Astrocyte of the cerebellum (primary cell): ENCODE measurements around the gene RASAL1.

Experiments
- DNase-seq: peaks from one replicate; pipeline ENCODE4 v3.0.0-alpha.2; 2011; ENCODE audit warnings: low read depth
- H3K4me3 ChIP-seq: 2 replicates; pipeline ENCODE4 v1.5.1; 2011; ENCODE audit warnings: mild to moderate bottlenecking, low read depth, low read length, moderate library complexity
- in situ Hi-C: cut with HindIII; loops from 2 replicates; pipeline ENCODE4 v1.10.0; 2017; ENCODE audit warnings: low sequenced_read_pairs
- TF ChIP-seq, protein P1 (sequence below): IDR thresholded peaks from 2 replicates; pipeline ENCODE4 v1.5.1; 2012; ENCODE audit warnings: low read length, low read depth, moderate library complexity, mild to moderate bottlenecking; ENCODE audit errors: missing control alignments

RASAL1 gene

DNA sequence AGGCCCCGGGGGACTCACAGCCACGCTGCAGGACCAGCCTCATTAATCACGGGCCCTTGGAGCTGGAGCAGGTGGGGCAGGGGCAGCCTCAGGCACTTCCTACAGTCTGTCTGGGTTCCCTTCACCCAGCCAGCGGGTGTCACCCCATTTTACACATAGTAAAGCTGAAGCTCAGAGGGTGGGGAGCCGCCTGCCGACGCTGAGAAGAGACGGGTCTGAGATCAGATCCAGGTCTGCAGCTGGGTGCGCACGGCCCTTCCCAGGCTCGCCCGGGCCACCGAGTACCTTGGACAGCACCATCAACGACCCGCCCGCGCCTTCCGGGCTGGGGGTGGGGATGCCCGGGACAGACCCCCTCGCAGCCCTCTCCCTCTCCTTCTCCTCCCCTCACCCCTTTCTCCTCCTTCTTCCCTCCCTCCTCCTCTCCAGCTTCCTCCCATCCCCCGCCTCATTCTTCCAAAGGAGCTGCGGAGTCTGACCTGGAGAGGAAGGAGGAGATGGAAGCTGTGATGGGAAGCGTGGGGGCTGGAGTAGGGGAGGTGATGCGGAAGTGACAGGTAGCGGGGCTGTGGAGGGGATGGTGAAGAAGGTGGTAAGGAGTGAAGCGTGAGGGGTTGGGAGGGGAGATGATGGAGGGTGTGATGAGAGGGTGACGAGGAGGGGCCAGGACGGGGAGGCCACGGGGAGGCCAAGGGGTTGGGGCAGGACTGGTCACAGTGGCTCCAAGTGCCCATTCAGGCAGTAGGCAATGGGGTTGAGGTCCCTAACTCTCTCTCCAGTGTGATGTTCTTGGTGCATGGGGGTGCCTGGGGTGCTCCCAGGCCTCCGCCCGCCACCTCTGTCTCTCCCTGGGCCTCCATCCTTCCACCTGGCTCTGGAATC, 70.2 kb downstream of the RASAL1 start:
- TF ChIP-seq, protein P1, sequence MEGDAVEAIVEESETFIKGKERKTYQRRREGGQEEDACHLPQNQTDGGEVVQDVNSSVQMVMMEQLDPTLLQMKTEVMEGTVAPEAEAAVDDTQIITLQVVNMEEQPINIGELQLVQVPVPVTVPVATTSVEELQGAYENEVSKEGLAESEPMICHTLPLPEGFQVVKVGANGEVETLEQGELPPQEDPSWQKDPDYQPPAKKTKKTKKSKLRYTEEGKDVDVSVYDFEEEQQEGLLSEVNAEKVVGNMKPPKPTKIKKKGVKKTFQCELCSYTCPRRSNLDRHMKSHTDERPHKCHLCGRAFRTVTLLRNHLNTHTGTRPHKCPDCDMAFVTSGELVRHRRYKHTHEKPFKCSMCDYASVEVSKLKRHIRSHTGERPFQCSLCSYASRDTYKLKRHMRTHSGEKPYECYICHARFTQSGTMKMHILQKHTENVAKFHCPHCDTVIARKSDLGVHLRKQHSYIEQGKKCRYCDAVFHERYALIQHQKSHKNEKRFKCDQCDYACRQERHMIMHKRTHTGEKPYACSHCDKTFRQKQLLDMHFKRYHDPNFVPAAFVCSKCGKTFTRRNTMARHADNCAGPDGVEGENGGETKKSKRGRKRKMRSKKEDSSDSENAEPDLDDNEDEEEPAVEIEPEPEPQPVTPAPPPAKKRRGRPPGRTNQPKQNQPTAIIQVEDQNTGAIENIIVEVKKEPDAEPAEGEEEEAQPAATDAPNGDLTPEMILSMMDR, result no peak
- DNase-seq, result no peak
- no peak overlapping the region for H3K4me3 ChIP-seq
- in situ Hi-C loops, result loop anchor here (25.0 kb wide), 1 partner anchor 97 kb away; no protein-coding TSS in a partner anchor

DNA sequence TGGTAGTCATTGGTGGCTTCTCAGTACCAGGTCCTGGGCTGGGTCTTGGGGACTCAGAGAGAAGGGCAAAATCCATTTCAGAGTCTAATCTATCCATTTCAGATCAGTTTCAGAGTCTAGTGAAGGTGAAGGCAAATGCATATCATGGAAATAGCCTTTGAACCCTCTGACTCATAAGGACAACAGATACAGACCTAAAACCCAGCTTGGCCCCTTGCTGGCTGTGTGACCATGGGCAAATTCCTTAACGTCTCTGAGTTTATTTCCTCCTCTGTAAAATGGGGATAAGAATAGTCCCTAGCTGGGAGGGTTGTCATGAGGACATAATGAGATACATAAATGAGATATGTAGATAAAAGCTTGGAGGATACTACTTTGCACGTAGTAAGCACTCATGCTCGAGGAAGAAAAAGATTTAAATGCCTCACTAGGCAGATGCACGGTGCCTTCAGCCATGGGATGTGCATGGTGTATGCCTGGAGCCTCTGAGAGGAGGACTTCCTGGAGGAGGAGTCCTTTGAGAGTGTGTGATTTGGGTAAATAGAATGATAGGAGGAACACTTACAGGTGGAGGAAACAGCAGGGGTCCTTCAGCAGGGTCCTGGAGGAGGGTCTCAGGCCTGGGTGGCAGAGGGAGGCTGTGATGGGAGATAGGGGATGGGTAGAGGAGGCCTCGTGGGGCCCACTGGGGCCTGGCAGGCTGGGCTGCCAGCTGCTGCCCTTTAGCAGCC, 71.0 kb downstream of the RASAL1 start:
- DNase-seq, result no peak
- TF ChIP-seq, protein P1, result no peak
- no peak overlapping the region for H3K4me3 ChIP-seq
- in situ Hi-C loops, result loop anchor here (25.0 kb wide), 1 partner anchor 98 kb away; no protein-coding TSS in a partner anchor

DNA sequence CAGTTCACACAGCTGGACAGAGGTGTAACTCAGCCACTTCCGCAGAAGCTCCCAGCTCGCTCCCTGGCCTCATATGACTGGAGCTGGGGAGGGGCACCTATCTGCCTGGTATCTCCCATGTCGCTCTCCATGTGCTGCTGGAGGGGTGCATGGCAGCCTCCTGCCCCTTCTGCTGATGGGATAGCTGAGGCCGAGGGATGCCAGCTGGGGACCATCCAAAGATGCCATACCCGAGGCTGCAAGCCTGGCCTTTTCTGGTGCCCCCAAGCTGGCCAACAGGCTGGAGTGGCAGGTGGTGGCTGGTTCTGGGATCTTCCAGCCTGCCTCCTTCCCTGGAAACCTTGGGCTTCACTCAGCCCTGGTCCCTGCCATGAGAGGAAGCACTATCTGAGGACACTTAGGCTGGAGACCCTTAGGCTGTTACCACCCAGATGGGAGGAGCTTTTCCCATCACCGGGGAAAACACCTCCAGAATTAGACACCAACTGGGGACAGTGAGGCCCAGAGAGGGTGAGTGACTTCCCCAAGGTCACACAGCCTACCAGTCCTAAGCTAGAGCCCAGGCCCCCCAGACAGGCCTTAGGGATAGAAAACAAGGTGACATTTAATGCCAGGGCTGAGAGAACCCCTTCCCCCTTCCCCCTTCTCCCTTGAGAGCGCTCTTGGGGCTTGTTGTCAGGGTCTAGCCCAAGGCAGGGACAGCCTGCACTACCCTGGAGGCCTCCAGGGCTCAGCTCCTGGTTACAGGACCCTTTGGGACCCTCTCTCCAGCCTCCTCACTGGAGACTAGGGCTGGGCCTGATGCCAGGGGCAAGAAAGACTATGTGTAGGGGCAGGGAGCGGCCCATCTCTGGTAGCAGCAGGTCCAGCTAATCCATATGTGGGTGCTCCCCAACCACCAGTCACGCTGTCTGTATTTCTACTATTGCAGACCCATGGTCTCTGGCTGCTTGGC, 71.9 kb downstream of the RASAL1 start:
- DNase-seq, result no peak
- TF ChIP-seq, protein P1, result no peak
- H3K4me3 ChIP-seq, result no peak overlapping the region
- in situ Hi-C loops, result loop anchor here (25.0 kb wide), 1 partner anchor 99 kb away; no protein-coding TSS in a partner anchor

DNA sequence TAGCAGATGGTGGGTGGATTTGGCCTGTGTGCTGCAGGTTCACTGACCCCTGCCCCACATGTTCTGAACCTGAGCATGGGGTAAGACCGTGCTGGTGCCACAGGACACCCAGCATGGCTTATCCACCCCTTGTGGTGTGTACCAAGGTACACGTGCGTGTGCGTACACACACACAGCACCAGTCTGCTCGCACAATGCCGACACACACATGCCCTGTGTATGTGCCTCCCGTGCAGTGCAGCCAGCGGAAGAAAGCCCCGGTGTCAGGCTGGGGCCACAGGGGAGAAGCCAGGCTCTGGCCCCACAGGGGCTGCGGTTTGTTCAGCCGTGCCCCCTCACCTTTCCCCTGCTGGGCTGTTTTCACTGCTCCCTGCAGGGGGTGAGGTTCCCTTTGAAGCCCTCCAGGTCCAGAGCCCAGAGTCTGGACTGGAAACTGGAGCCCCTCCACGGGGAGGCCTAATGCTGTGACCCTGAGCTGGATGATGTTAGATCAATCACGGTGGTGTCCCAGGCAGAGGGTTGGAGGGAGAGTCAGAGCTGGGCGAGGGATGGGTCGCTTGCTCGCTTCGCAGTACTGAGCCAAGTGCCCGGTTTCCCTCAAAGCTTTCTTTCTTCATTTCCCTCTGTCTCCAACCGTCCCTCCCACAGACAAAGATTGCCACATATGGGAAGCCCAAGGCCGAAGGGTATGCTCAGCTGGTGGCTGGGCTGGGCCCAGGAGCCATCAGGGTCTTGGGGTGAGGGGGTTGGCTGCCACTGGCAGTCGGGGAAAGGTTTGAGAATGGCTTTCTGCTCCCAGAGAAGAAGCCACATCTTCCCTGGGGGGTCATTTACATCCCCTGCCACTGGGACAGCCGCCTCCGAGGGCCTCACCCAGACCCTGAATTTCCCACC, 72.8 kb downstream of the RASAL1 start:
- TF ChIP-seq, protein P1, result no peak
- DNase-seq, result no peak
- in situ Hi-C loops, result loop anchor here (25.0 kb wide), 1 partner anchor 100 kb away; no protein-coding TSS in a partner anchor
- H3K4me3 ChIP-seq, result no peak overlapping the region

DNA sequence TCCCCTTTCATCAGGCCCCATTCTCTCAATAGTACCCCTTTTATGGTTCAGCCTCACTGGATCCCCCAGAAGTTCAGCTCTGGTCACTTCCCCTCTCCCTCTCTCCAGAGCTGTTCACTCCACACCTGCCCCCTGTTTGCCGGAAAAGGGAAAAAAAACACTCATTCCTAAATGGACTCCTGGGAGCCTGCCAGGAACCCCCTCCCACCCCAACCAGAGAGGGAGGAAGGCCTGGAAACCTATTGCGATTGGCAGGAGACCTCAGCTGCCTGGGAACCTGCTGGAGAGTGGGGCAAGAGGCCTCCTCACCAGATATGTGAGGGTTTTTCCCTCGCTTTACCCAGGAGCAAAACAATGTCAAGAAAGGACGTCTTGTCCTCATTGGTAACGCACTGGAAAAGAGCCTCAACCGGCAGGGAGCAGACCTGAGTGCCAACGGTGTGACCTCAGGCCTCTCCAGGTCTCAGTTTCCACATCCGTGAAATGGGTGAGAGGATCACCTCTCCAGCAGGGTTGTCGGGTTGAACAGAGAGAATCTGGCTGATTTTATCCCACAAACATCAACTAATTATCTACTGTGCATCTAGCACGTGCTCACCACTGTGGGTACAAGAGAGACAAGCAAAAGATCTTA, 74.4 kb downstream of the RASAL1 start:
- DNase-seq, result no peak
- TF ChIP-seq, protein P1, result no peak
- H3K4me3 ChIP-seq, result no peak overlapping the region
- in situ Hi-C loops, result loop anchor here (25.0 kb wide), 1 partner anchor 101 kb away; no protein-coding TSS in a partner anchor
